ENCODE measurements around the gene TTLL3. TPM values are rescaled to one million over a fixed set of nuclear protein-coding genes. Genes with fewer than 3 reads are reported as not detected.
"Not testable (repeated sequence)": the region's sequence is repeated elsewhere in the genome, so short reads cannot be mapped to it uniquely, and the experiment has no call there.

TTLL3 gene
- total RNA-seq, 1 donor from 2014 or later = 29.8 TPM

- not testable (repeated sequence) for H3K4me1 Mint-ChIP-seq (ENCODE audit: low read depth, unreplicated experiment); DNase-seq (ENCODE audit: low read depth); H3K79me2 ChIP-seq (ENCODE audit: insufficient read depth, low read length); H3K4me1 ChIP-seq (ENCODE audit: insufficient read depth, low read length); H2AFZ ChIP-seq (ENCODE audit: low read depth, low read length); H4K20me1 ChIP-seq (ENCODE audit: insufficient read depth, low read length); H3K27ac Mint-ChIP-seq (ENCODE audit: unreplicated experiment); H3K36me3 Mint-ChIP-seq (ENCODE audit: low read depth, unreplicated experiment); H3K36me3 ChIP-seq (ENCODE audit: insufficient read depth, low read length); H3K27me3 Mint-ChIP-seq (ENCODE audit: low read depth, unreplicated experiment); H3K4me2 ChIP-seq (ENCODE audit: low read length); H3K4me3 Mint-ChIP-seq (ENCODE audit: unreplicated experiment); H3K4me3 ChIP-seq (ENCODE audit: insufficient read depth, low read depth, low read length); H3K27ac ChIP-seq (ENCODE audit: low read depth, low read length); H3K9me3 ChIP-seq (ENCODE audit: insufficient read depth, low read depth, low read length); FAIRE-seq; H3K9ac ChIP-seq (ENCODE audit: low read length); H3K9me3 Mint-ChIP-seq (ENCODE audit: unreplicated experiment)
- H3K27me3 ChIP-seq (ENCODE audit: insufficient read depth, low read length) = peaks cover 17% of the 10 kb centered on the region
- TF ChIP-seq CTCF (IDR thresholded peaks at IDR 0.05; ENCODE audit: insufficient read depth, low read depth, low read length) = peak; percentile 41
These were observed 38.8 kb downstream of the TTLL3 start for GRCh38 chr3:9848860-9849259.

GRCh38 chr3:9851383-9851782 lies 41.3 kb downstream of the TTLL3 start:
- H3K4me3 Mint-ChIP-seq (ENCODE audit: unreplicated experiment); H3K27ac ChIP-seq (ENCODE audit: low read depth, low read length); H3K9me3 ChIP-seq (ENCODE audit: insufficient read depth, low read depth, low read length); H3K4me2 ChIP-seq (ENCODE audit: low read length); H3K36me3 Mint-ChIP-seq (ENCODE audit: low read depth, unreplicated experiment); H3K9ac ChIP-seq (ENCODE audit: low read length); H4K20me1 ChIP-seq (ENCODE audit: insufficient read depth, low read length); H2AFZ ChIP-seq (ENCODE audit: low read depth, low read length); FAIRE-seq; H3K9me3 Mint-ChIP-seq (ENCODE audit: unreplicated experiment); H3K4me1 Mint-ChIP-seq (ENCODE audit: low read depth, unreplicated experiment); DNase-seq (ENCODE audit: low read depth); H3K79me2 ChIP-seq (ENCODE audit: insufficient read depth, low read length); H3K27me3 Mint-ChIP-seq (ENCODE audit: low read depth, unreplicated experiment); H3K27ac Mint-ChIP-seq (ENCODE audit: unreplicated experiment); H3K36me3 ChIP-seq (ENCODE audit: insufficient read depth, low read length); H3K4me3 ChIP-seq (ENCODE audit: insufficient read depth, low read depth, low read length); H3K4me1 ChIP-seq (ENCODE audit: insufficient read depth, low read length): not testable (repeated sequence)
- H3K27me3 ChIP-seq (ENCODE audit: insufficient read depth, low read length) = peaks cover 17% of the 10 kb centered on the region

- not testable (repeated sequence) for H3K79me2 ChIP-seq (ENCODE audit: insufficient read depth, low read length); H3K4me1 Mint-ChIP-seq (ENCODE audit: low read depth, unreplicated experiment); H3K27ac ChIP-seq (ENCODE audit: low read depth, low read length); H3K4me3 ChIP-seq (ENCODE audit: insufficient read depth, low read depth, low read length); H3K4me1 ChIP-seq (ENCODE audit: insufficient read depth, low read length); H3K27me3 Mint-ChIP-seq (ENCODE audit: low read depth, unreplicated experiment); FAIRE-seq; DNase-seq (ENCODE audit: low read depth); H3K27ac Mint-ChIP-seq (ENCODE audit: unreplicated experiment); H4K20me1 ChIP-seq (ENCODE audit: insufficient read depth, low read length); H2AFZ ChIP-seq (ENCODE audit: low read depth, low read length); H3K9me3 ChIP-seq (ENCODE audit: insufficient read depth, low read depth, low read length); H3K4me3 Mint-ChIP-seq (ENCODE audit: unreplicated experiment); H3K4me2 ChIP-seq (ENCODE audit: low read length); H3K9me3 Mint-ChIP-seq (ENCODE audit: unreplicated experiment); H3K36me3 Mint-ChIP-seq (ENCODE audit: low read depth, unreplicated experiment); H3K36me3 ChIP-seq (ENCODE audit: insufficient read depth, low read length); H3K9ac ChIP-seq (ENCODE audit: low read length)
- peaks cover 17% of the 10 kb centered on the region for H3K27me3 ChIP-seq (ENCODE audit: insufficient read depth, low read length)
These were observed 41.9 kb downstream of the TTLL3 start for GRCh38 chr3:9851926-9852325.

- Histone ChIP-seq H3K9me3 (ENCODE audit: insufficient read depth, low read depth, low read length) (no peaks in the 10 kb centered on the region), H3K4me1 (ENCODE audit: insufficient read depth, low read length) (no peaks in the 10 kb centered on the region), H3K4me2 (ENCODE audit: low read length) (no peak overlapping the region), H3K79me2 (ENCODE audit: insufficient read depth, low read length) (no peaks in the 10 kb centered on the region), H4K20me1 (ENCODE audit: insufficient read depth, low read length) (no peaks in the 10 kb centered on the region), H3K27me3 (ENCODE audit: insufficient read depth, low read length) (peaks cover 17% of the 10 kb centered on the region), H2AFZ (ENCODE audit: low read depth, low read length) (no peak overlapping the region), H3K9ac (ENCODE audit: low read length) (no peak overlapping the region), H3K27ac (ENCODE audit: low read depth, low read length) (no peak overlapping the region), H3K4me3 (ENCODE audit: insufficient read depth, low read depth, low read length) (no peak overlapping the region), H3K36me3 (ENCODE audit: insufficient read depth, low read length) (no peaks in the 10 kb centered on the region)
- TF ChIP-seq CTCF (IDR thresholded peaks at IDR 0.05; ENCODE audit: insufficient read depth, low read depth, low read length) = no peak
- no peak for TF ChIP-seq EZH2 (IDR thresholded peaks at IDR 0.05; ENCODE audit: insufficient read depth, low read length)
- Mint-ChIP-seq H3K4me1 (ENCODE audit: low read depth, unreplicated experiment) (no peaks in the 10 kb centered on the region), H3K4me3 (ENCODE audit: unreplicated experiment) (no peak overlapping the region), H3K36me3 (ENCODE audit: low read depth, unreplicated experiment) (no peaks in the 10 kb centered on the region), H3K9me3 (ENCODE audit: unreplicated experiment) (no peaks in the 10 kb centered on the region), H3K27me3 (ENCODE audit: low read depth, unreplicated experiment) (peaks cover 8% of the 10 kb centered on the region), H3K27ac (ENCODE audit: unreplicated experiment) (no peak overlapping the region)
- DNase-seq (ENCODE audit: low read depth) (no peak), FAIRE-seq (no peak)
These were observed 42.5 kb downstream of the TTLL3 start for GRCh38 chr3:9852528-9852927.

GRCh38 chr3:9854291-9854940 lies 44.4 kb downstream of the TTLL3 start:
- not testable (repeated sequence) for H4K20me1 ChIP-seq (ENCODE audit: insufficient read depth, low read length); FAIRE-seq; H3K4me3 ChIP-seq (ENCODE audit: insufficient read depth, low read depth, low read length); DNase-seq (ENCODE audit: low read depth); H3K9ac ChIP-seq (ENCODE audit: low read length); H3K4me3 Mint-ChIP-seq (ENCODE audit: unreplicated experiment); H3K36me3 ChIP-seq (ENCODE audit: insufficient read depth, low read length); H3K27ac Mint-ChIP-seq (ENCODE audit: unreplicated experiment); H3K27ac ChIP-seq (ENCODE audit: low read depth, low read length); H3K36me3 Mint-ChIP-seq (ENCODE audit: low read depth, unreplicated experiment); H3K4me1 ChIP-seq (ENCODE audit: insufficient read depth, low read length); H3K4me2 ChIP-seq (ENCODE audit: low read length); H3K79me2 ChIP-seq (ENCODE audit: insufficient read depth, low read length); H3K9me3 Mint-ChIP-seq (ENCODE audit: unreplicated experiment); H3K9me3 ChIP-seq (ENCODE audit: insufficient read depth, low read depth, low read length); H3K4me1 Mint-ChIP-seq (ENCODE audit: low read depth, unreplicated experiment); H2AFZ ChIP-seq (ENCODE audit: low read depth, low read length)
- peaks cover 11% of the 10 kb centered on the region for H3K27me3 Mint-ChIP-seq (ENCODE audit: low read depth, unreplicated experiment)
- peaks cover 17% of the 10 kb centered on the region for H3K27me3 ChIP-seq (ENCODE audit: insufficient read depth, low read length)

Measured in astrocyte (in vitro differentiated cells and primary cell).